IMR-90 (cell line): ENCODE data around the gene IKZF4. TPM values are rescaled to one million over a fixed set of nuclear protein-coding genes. Genes with fewer than 3 reads are reported as not detected.
A peak's percentile ranks its signal among the peaks of the same experiment; 100 is the strongest.

Experiments
- ATAC-seq: fragments of 200-7000 bp; cut with Tn5 transposase; 2 replicates; pipeline ENCODE4 v1.9.1; 2020; ENCODE audit warnings: low read depth, mild to moderate bottlenecking, moderate library complexity
- BruUV-seq: library from RNA; stranded (reverse); fragments of 400-500 nt; replicated peaks from 2 replicates; lab custom pipeline; 2021; lab: Mats Ljungman, UMichigan
- CTCF ChIA-PET: fragments of 300-600 bp; formaldehyde crosslinking; extraction: SDS; loops from one replicate; lab custom pipeline; 2021; ENCODE audit warnings: antibody characterized with exemption; lab: Yijun Ruan, JAX
- POLR2A ChIA-PET: fragments of 300-600 bp; sonication (Branson Sonifier 250); formaldehyde crosslinking; loops from one replicate; lab custom pipeline; 2022; ENCODE audit warnings: antibody characterized with exemption; ENCODE audit not compliant: unreplicated experiment; lab: Charles Lee
- DNase-seq: peaks from one replicate; pipeline ENCODE4 v3.0.0; 2013
- H2AFZ ChIP-seq: replicated peaks from 2 replicates; pipeline ENCODE3; 2013; ENCODE audit warnings: low read length, mild to moderate bottlenecking; ENCODE audit not compliant: poor library complexity
- H2AK5ac ChIP-seq: 2 replicates; pipeline ENCODE4 v1.6.1; 2013; ENCODE audit warnings: low read depth, low read length, inconsistent platforms
- H2AK9ac ChIP-seq: replicated peaks from 2 replicates; pipeline ENCODE3; 2013; ENCODE audit warnings: mild to moderate bottlenecking, low read depth, low read length, moderate library complexity; ENCODE audit not compliant: poor library complexity
- H2BK120ac ChIP-seq: 2 replicates; pipeline ENCODE4 v1.6.1; 2013; ENCODE audit warnings: low read depth, low read length, inconsistent platforms
- H2BK15ac ChIP-seq: 3 replicates; pipeline ENCODE4 v1.6.1; 2013; ENCODE audit warnings: low read depth, low read length, inconsistent platforms
- H2BK20ac ChIP-seq: 2 replicates; pipeline ENCODE4 v1.6.1; 2013; ENCODE audit warnings: low read depth, mild to moderate bottlenecking, inconsistent platforms, low read length, moderate library complexity
- H2BK5ac ChIP-seq: 2 replicates; pipeline ENCODE4 v1.6.1; 2013; ENCODE audit warnings: mild to moderate bottlenecking, low read depth, low read length, inconsistent platforms; ENCODE audit not compliant: poor library complexity, severe bottlenecking
- H3K14ac ChIP-seq: replicated peaks from 2 replicates; pipeline ENCODE4 v1.6.1; 2013; ENCODE audit warnings: low read depth, low read length, inconsistent platforms
- H3K18ac ChIP-seq: 2 replicates; pipeline ENCODE4 v1.6.1; 2013; ENCODE audit warnings: low read depth, low read length, control low read depth
- H3K23ac ChIP-seq: 2 replicates; pipeline ENCODE4 v1.6.1; 2013; ENCODE audit warnings: low read depth, low read length, inconsistent platforms
- H3K27ac ChIP-seq: 2 replicates; pipeline ENCODE4 v1.5.1; 2013; ENCODE audit warnings: mild to moderate bottlenecking, control low read depth, low read length; ENCODE audit not compliant: insufficient read depth
- H3K27me3 ChIP-seq: 2 replicates; pipeline ENCODE4 v1.6.1; 2013; ENCODE audit warnings: low read length; ENCODE audit not compliant: control insufficient read depth, insufficient read depth
- H3K36me3 ChIP-seq: 2 replicates; pipeline ENCODE4 v1.6.1; 2013; ENCODE audit warnings: low read length, mixed read lengths; ENCODE audit not compliant: control insufficient read depth, insufficient read depth
- H3K4ac ChIP-seq: 2 replicates; pipeline ENCODE4 v1.6.1; 2013; ENCODE audit warnings: low read depth, low read length, inconsistent platforms
- H3K4me1 ChIP-seq: 2 replicates; pipeline ENCODE4 v1.6.1; 2013; ENCODE audit warnings: low read length, mixed read lengths; ENCODE audit not compliant: control insufficient read depth, insufficient read depth
- H3K4me2 ChIP-seq: 2 replicates; pipeline ENCODE4 v1.6.1; 2013; ENCODE audit warnings: low read depth, mild to moderate bottlenecking, control low read depth, low read length, moderate library complexity
- H3K4me3 ChIP-seq: 2 replicates; pipeline ENCODE4 v1.5.1; 2013; ENCODE audit warnings: low read depth, mild to moderate bottlenecking, control low read depth, low read length, moderate library complexity; ENCODE audit not compliant: insufficient read depth
- H3K56ac ChIP-seq: 2 replicates; pipeline ENCODE4 v1.6.1; 2013; ENCODE audit warnings: low read length, inconsistent platforms; ENCODE audit not compliant: insufficient read depth; ENCODE audit errors: extremely low read depth
- H3K79me1 ChIP-seq, 2 experiments: 2 replicates each; pipeline ENCODE4 v1.6.1; 2013; ENCODE audit warnings: low read length in 2 of 2, inconsistent platforms in 1 of 2, low read depth in 1 of 2
- H3K9ac ChIP-seq: 2 replicates; pipeline ENCODE4 v1.6.1; 2013; ENCODE audit warnings: low read depth, low read length, control low read depth
- H3K9me1 ChIP-seq: 2 replicates; pipeline ENCODE4 v1.6.1; 2013; ENCODE audit warnings: low read length, inconsistent platforms; ENCODE audit not compliant: insufficient read depth
- H3K9me3 ChIP-seq: 2 replicates; pipeline ENCODE4 v1.6.1; 2013; ENCODE audit warnings: low read length; ENCODE audit not compliant: control insufficient read depth, insufficient read depth
- H4K20me1 ChIP-seq: 2 replicates; pipeline ENCODE4 v1.6.1; 2013; ENCODE audit warnings: low read length, inconsistent platforms; ENCODE audit not compliant: insufficient read depth
- H4K5ac ChIP-seq: 2 replicates; pipeline ENCODE4 v1.6.1; 2013; ENCODE audit warnings: mild to moderate bottlenecking, low read depth, low read length, control low read depth
- H4K8ac ChIP-seq, 2 experiments: 2 replicates each; pipeline ENCODE4 v1.6.1; 2013; ENCODE audit warnings: low read depth in 2 of 2, low read length in 2 of 2, control low read depth in 1 of 2, inconsistent platforms in 1 of 2
- H4K91ac ChIP-seq: 2 replicates; pipeline ENCODE4 v1.6.1; 2013; ENCODE audit warnings: low read depth, low read length, inconsistent platforms; ENCODE audit not compliant: insufficient read depth
- BHLHE40 ChIP-seq: fragments of 150-350 bp; IDR thresholded peaks from 2 replicates; pipeline ENCODE4 v1.6.1; 2016; ENCODE audit warnings: mild to moderate bottlenecking, low read depth, low read length
- CEBPB ChIP-seq: IDR thresholded peaks from 2 replicates; pipeline ENCODE4 v1.6.1; 2012; ENCODE audit warnings: low read depth, low read length, improper control_type of control experiment
- CTCF ChIP-seq: conservative IDR thresholded peaks from 2 replicates; pipeline ENCODE4 v1.5.1; 2012; ENCODE audit warnings: mild to moderate bottlenecking, low read depth, low read length, improper control_type of control experiment
- MAZ ChIP-seq: IDR thresholded peaks from 2 replicates; pipeline ENCODE4 v1.6.1; 2012; ENCODE audit warnings: low read depth, mild to moderate bottlenecking, low read length, improper control_type of control experiment, moderate library complexity, borderline replicate concordance
- MXI1 ChIP-seq: IDR thresholded peaks from 2 replicates; pipeline ENCODE4 v1.6.1; 2012; ENCODE audit warnings: low read depth, mild to moderate bottlenecking, low read length, moderate library complexity, borderline replicate concordance
- NFE2L2 ChIP-seq: fragments of 150-350 bp; IDR thresholded peaks from 2 replicates; pipeline ENCODE4 v1.6.1; 2016; ENCODE audit warnings: low read depth, mild to moderate bottlenecking, low read length
- RCOR1 ChIP-seq: IDR thresholded peaks from 2 replicates; pipeline ENCODE4 v1.6.1; 2012; ENCODE audit warnings: mild to moderate bottlenecking, low read length, improper control_type of control experiment; ENCODE audit not compliant: insufficient replicate concordance
- RFX5 ChIP-seq: IDR thresholded peaks from 2 replicates; pipeline ENCODE4 v1.8.0; 2012; ENCODE audit warnings: low read depth, mild to moderate bottlenecking, low read length, moderate library complexity
- SMC3 ChIP-seq: fragments of 150-350 bp; IDR thresholded peaks from 2 replicates; pipeline ENCODE4 v1.6.1; 2016; ENCODE audit warnings: low read depth, mild to moderate bottlenecking, antibody characterized with exemption, low read length, moderate library complexity
- USF2 ChIP-seq: fragments of 150-350 bp; IDR thresholded peaks from 2 replicates; pipeline ENCODE4 v1.6.1; 2017; ENCODE audit warnings: mild to moderate bottlenecking, antibody characterized with exemption, low read length, low read depth
- WGBS, 2 experiments: methylation state at CpG; one replicate each; pipeline versions ENCODE4 v1.1.5 to v1.1.7; 2013; ENCODE audit warnings: missing lambda C conversion rate in 2 of 2; ENCODE audit not compliant: insufficient read length in 1 of 2; ENCODE audit errors: extremely low coverage in 2 of 2; 5-methylcytosine and 5-hydroxymethylcytosine counted together
- dilution Hi-C: fragments of 300-500 bp; cut with HindIII; formaldehyde crosslinking; loops from one replicate; pipeline ENCODE4 v1.14.3; 2018; ENCODE audit warnings: low sequenced_read_pairs; ENCODE audit not compliant: unreplicated experiment
- in situ Hi-C: fragments of 300-500 bp; cut with MboI; formaldehyde crosslinking; loops from 3 replicates; pipeline ENCODE4 v1.14.3; 2019; ENCODE audit warnings: low sequenced_read_pairs, inconsistent platforms, mixed read lengths
- intact Hi-C: fragments of 100-400 bp; cut with micrococcal nuclease; formaldehyde crosslinking; loops from 2 replicates; pipeline ENCODE4 v1.10.0; 2022
- polyA plus RNA-seq, 3 experiments: library from polyadenylated mRNA; depleted of rRNA; stranded (reverse); fragments of >200 nt; gene quantifications; 2 replicates each; pipeline ENCODE4 v1.2.3, GENCODE V29; 2012; ENCODE audit warnings: low replicate concordance in 1 of 3
- total RNA-seq: library from RNA; depleted of rRNA; stranded (reverse); fragments of >200 nt; gene quantifications from 2 replicates; pipeline ENCODE4 v1.2.3, GENCODE V29; 2012
- TF ChIP-seq, protein P1 (sequence below): fragments of 150-350 bp; IDR thresholded peaks from 2 replicates; pipeline ENCODE4 v1.6.1; 2016; ENCODE audit warnings: low read depth, mild to moderate bottlenecking, low read length, moderate library complexity, borderline replicate concordance

The IKZF4 gene
- total and polyA plus RNA-seq, 2 of the 4 experiments (the other 2 are of a cell fraction) = 1.8 to 7.1 TPM

GRCh38 chr12:56079723-56080555 is 59.1 kb downstream of the IKZF4 start, which contains the start of gene ERBB3:
Gene ERBB3, plus strand, starts transcription at chr12:56080165. Its CDS starts 136 bp downstream, at chr12:56080301.
- Histone ChIP-seq H2BK5ac (peak within 1 kb of the TSS; percentile 49), H3K9ac (peak within 1 kb of the TSS; percentile 66; the same call in 1 of the 2 replicates), H3K4me1 (peaks cover 4% of the 10 kb centered on the region; the same call in 1 of the 2 replicates), H3K4me3 (peak within 1 kb of the TSS; percentile 67), H2BK120ac (no peak within 1 kb of the TSS; the same call in 1 of the 2 replicates), H3K56ac (no peak within 1 kb of the TSS), H2AK9ac (peak within 1 kb of the TSS; percentile 86), H3K18ac (no peak within 1 kb of the TSS), H4K20me1 (no peaks in the 10 kb centered on the region; the same call in 1 of the 2 replicates), H4K91ac (no peak within 1 kb of the TSS; the same call in 1 of the 2 replicates), H2AFZ (peak within 1 kb of the TSS; percentile 100), H3K36me3 (no peaks in the 10 kb centered on the region), H3K14ac (0 out of 2 replicates have a peak within 1 kb of the TSS, but pooled peaks have one; percentile 61), H4K8ac (peak within 1 kb of the TSS in 1 of 2 experiments; percentile 90; a peak in 2 of 4 replicates), H3K4me2 (peak within 1 kb of the TSS; percentile 96), H4K5ac (no peak within 1 kb of the TSS), H3K9me1 (0 out of 2 replicates have a peak, but pooled peaks cover 3% of the 10 kb centered on the region), H3K27ac (peak within 1 kb of the TSS; percentile 47; the same call in 1 of the 2 replicates), H3K4ac (peak within 1 kb of the TSS; percentile 76; the same call in 1 of the 2 replicates), H3K23ac (peak within 1 kb of the TSS; percentile 84; the same call in 1 of the 2 replicates), H3K27me3 (peaks cover 38% of the 10 kb centered on the region), H3K79me1 (no peaks in the 10 kb centered on the region), H2BK20ac (no peak within 1 kb of the TSS; the same call in 1 of the 2 replicates), H2BK15ac (no peak within 1 kb of the TSS; the same call in 2 of the 3 replicates), H3K9me3 (no peaks in the 10 kb centered on the region), H2AK5ac (no peak within 1 kb of the TSS)
- intact Hi-C loops (loop anchor here (1.0 to 2.0 kb wide), 2 partner anchors 24 to 33 kb away; partner anchors contain the start of gene PA2G4), dilution Hi-C loops (no loop called here), in situ Hi-C loops (no loop called here)
- CTCF ChIA-PET = interaction anchor here (0.6 to 1.4 kb wide), 5 partner anchors 10 to 38 kb away, joined by 3 to 4 read pairs (median 3); partner anchors contain the start of genes RPL41 and ZC3H10
- DNase-seq = peak; percentile 81
- BruUV-seq = no TSS peak
- 2% methylated on average over 19 of the region's 59 CpGs; no CpG with 5 or more reads in 1 of the 2 experiments for WGBS, 2 experiments
- ATAC-seq = peak; percentile 89
- POLR2A ChIA-PET = no interaction called here
- TF ChIP-seq, protein P1, sequence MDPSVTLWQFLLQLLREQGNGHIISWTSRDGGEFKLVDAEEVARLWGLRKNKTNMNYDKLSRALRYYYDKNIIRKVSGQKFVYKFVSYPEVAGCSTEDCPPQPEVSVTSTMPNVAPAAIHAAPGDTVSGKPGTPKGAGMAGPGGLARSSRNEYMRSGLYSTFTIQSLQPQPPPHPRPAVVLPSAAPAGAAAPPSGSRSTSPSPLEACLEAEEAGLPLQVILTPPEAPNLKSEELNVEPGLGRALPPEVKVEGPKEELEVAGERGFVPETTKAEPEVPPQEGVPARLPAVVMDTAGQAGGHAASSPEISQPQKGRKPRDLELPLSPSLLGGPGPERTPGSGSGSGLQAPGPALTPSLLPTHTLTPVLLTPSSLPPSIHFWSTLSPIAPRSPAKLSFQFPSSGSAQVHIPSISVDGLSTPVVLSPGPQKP = no peak
- no peak for TF ChIP-seq RCOR1
- no peak for TF ChIP-seq CEBPB
- no peak for TF ChIP-seq USF2
- peak; percentile 81 for TF ChIP-seq MXI1
- peak; percentile 99 for TF ChIP-seq MAZ
- TF ChIP-seq CTCF = peak; percentile 19; the same call in 1 of the 2 replicates
- no peak for TF ChIP-seq NFE2L2
- peak; percentile 58; the same call in 1 of the 2 replicates for TF ChIP-seq BHLHE40
- no peak for TF ChIP-seq RFX5
- no peak for TF ChIP-seq SMC3
